ENCODE data around the gene SMURF2.
A peak's percentile ranks its signal among the peaks of the same experiment; 100 is the strongest.

SMURF2 gene

DNA sequence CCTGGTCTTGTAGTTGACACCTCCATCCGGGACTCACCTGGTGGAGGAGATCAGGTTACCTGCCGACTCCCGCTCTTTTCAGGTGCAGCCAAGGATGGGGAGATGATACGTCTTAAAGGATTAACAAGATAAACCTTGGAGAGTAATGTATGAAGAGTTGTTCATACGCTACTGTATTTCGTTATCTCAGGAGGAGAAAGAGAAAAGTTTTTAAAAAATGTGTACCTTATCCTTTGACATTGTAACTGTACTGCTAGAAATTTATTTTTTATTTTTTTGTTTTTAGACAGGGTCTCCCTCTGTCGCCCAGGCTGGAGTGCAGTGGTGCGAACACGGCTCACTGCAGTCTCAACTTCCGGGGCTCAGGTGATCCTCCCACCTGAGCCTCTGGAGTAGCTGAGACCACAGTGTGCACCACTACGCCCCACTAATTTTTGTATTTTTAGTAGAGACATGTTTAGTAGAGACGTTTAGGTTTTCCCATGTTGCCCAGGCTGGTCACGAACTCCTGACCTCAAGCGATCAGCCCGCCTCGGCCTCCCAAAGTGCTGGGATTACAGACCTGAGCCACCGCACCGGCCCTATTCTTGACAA lies 764 bp upstream of the SMURF2 start:
- TF ChIP-seq, protein P1, sequence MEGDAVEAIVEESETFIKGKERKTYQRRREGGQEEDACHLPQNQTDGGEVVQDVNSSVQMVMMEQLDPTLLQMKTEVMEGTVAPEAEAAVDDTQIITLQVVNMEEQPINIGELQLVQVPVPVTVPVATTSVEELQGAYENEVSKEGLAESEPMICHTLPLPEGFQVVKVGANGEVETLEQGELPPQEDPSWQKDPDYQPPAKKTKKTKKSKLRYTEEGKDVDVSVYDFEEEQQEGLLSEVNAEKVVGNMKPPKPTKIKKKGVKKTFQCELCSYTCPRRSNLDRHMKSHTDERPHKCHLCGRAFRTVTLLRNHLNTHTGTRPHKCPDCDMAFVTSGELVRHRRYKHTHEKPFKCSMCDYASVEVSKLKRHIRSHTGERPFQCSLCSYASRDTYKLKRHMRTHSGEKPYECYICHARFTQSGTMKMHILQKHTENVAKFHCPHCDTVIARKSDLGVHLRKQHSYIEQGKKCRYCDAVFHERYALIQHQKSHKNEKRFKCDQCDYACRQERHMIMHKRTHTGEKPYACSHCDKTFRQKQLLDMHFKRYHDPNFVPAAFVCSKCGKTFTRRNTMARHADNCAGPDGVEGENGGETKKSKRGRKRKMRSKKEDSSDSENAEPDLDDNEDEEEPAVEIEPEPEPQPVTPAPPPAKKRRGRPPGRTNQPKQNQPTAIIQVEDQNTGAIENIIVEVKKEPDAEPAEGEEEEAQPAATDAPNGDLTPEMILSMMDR (IDR thresholded peaks at IDR 0.05; ENCODE audit: low read depth, low read length): no peak

DNA sequence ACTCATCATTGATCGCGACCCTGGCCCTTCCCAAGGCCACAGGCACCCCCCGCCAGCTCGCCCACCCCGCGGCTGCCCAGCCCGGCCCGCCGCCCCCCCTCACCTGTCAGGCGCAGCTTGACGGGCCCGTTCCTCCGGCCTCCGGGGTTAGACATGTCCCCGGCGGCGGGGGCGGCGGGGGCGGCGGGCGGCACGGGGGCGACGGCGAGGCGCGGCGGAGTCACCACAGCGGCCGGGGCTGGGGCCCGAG lies 456 bp downstream of the SMURF2 start:
- no peak for DNase-seq (ENCODE audit: low read depth in 2 of 2)
- TF ChIP-seq, protein P1 (IDR thresholded peaks at IDR 0.05; ENCODE audit: low read depth, low read length): no peak
- peak overlapping the region; percentile 67 to 77 for H3K4me3 ChIP-seq (replicated peaks in 1 of 2; ENCODE audit: low read depth in 2 of 2, low read length in 2 of 2)

More for the DNA sequence above, 764 bp upstream of the SMURF2 start:
- no peak for DNase-seq (ENCODE audit: low read depth in 2 of 2)
- H3K4me3 ChIP-seq (replicated peaks in 1 of 2; ENCODE audit: low read depth in 2 of 2, low read length in 2 of 2): peak overlapping the region; percentile 67 to 77

DNA sequence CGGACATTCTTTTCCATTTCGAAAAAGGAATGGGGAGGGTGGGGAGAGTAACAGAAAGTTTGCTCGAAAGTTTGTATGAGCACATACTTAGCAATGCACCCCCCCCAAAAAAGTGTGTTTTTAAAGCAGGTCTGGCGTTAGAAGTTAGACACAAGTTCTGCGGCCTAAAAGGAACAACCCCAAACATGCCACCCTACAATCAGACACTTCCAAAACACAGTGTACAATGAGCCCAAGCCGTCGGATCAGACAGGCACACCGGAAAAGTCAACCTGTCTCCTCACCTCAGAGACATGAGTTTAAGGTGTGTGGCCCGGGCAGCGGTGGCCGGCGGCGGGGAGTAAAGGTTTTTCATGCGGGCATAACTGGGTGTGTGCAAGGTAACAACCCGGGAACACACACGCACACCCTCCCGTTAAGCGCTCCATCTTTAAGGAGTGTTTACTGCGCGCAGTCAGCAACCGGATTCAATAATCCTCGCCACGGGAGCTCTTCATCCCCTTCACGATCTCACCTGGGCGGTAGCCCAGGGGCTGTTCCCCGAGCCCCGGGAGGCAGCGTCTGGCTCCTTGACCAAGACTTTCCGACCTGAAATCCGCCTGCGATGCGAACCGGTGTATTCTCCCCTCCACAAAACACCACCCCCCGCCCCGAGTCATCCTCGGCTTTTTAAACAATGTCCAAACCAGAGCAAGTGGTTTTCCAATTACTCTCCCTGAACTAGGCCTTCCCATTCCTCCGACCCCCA lies 955 bp downstream of the SMURF2 start:
- H3K4me3 ChIP-seq (replicated peaks in 1 of 2; ENCODE audit: low read depth in 2 of 2, low read length in 2 of 2): peak overlapping the region; percentile 67 to 77

DNA sequence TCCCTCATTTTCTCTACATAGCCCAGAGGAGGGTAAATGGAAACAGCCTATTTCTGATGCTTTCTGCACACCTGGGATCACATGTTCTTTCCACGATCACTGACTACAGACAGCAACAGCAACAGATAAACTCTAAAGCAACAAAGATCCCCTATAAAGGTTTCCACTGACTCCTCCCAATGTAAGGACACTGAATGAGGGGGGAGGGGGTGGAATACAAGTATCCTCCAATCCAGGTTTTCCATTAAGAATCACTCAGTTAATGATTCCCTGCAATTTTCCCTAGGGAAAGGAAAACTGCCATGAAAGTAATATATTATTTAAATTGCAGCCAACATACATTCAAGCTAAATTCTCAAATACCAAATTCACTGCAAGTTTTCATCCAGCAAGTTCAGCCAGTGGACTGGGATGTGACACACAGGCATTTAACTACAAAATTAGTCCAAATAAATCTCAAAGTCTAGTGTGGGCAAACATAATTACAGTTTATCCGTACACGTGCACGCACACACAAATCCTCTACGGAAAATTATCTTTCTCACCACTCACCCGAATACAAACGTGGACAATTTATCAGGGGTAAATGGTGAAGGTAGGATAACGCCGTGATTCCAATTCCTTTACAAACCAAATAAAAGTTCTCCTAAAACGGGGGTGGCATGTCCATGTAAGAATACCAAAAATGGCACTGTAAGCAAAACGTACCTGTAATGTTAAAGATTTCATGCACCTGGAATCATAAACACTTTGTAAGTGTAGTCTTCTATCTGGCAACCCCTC lies 1.7 kb downstream of the SMURF2 start:
- DNase-seq (ENCODE audit: low read depth in 2 of 2): peak; percentile 14 to 57

More for the DNA sequence above, 955 bp downstream of the SMURF2 start:
- DNase-seq (ENCODE audit: low read depth in 2 of 2): peak; percentile 12 to 49

DNA sequence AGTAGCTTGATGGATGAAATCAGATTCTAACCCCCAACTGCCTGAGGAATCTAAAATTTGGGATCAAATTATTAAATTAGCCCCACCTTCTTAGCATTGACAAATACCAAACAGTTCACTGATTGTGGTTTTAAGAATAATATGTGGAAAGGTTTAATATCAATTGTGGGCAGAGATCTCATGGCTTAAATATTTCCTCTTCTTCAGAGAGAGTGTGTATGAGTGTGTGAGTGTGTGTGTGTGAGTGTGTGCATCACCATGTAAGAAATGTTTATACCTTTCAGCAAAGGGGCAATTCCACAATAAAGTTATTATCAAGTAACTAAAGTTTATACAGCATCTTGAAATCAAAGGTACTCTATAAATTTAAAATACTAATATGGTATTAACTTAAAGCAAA lies 3.2 kb downstream of the SMURF2 start:
- DNase-seq (ENCODE audit: low read depth in 2 of 2): peak; percentile 64 to 77
- H3K4me3 ChIP-seq (replicated peaks in 1 of 2; ENCODE audit: low read depth in 2 of 2, low read length in 2 of 2): peak overlapping the region in 1 of 2 donors; percentile 12
- TF ChIP-seq, protein P1 (IDR thresholded peaks at IDR 0.05; ENCODE audit: low read depth, low read length): no peak

More for the DNA sequence above, 1.7 kb downstream of the SMURF2 start:
- peak overlapping the region; percentile 67 to 77 for H3K4me3 ChIP-seq (replicated peaks in 1 of 2; ENCODE audit: low read depth in 2 of 2, low read length in 2 of 2)

DNA sequence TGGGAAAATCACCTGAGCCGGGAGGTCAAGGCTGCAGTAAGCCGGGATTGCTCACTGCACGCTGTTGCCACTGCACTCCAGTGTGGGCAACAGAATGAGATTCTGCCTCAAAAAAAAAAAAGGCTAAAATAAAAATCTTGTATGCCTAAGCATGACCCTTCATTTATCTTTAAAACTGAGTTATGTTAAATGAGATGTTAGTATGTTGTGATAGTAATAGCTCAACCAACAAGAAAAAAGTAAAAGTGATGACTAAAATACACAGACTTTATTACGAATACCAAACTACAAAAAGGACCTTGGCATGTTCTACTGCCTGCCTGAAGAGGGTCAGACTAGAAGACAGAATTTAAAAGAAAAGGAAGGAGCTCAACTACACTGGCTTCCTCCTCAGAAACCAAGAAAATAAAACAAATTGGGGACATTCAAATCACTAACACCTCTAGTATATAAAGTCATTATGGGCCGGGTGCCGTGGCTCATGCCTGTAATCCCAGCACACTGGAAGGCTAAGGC lies 4.4 kb downstream of the SMURF2 start:
- peak overlapping the region in 1 of 2 donors; percentile 21 for H3K4me3 ChIP-seq (replicated peaks in 1 of 2; ENCODE audit: low read depth in 2 of 2, low read length in 2 of 2)
- DNase-seq (ENCODE audit: low read depth in 2 of 2): no peak
- TF ChIP-seq, protein P1 (IDR thresholded peaks at IDR 0.05; ENCODE audit: low read depth, low read length): no peak

DNA sequence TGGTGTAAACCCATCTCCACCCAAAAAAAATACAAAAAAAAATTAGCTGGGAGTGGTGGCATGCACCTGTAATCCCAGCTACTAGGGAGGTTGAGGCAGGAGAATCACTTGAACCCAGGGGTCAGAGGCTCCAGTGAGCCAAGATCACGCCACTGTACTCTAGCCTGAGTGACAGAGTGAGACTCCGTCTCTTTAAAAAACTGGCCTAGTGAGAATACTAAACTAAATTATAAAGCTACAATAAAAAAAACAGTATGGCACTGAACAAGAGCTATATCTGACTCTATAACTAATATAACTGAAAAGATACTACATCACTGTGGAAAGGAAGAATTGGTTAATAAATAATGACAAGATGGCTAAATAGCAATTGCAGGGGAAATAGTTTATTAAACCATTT lies 6.4 kb downstream of the SMURF2 start:
- no peak overlapping the region for H3K4me3 ChIP-seq (replicated peaks in 1 of 2; ENCODE audit: low read depth in 2 of 2, low read length in 2 of 2)
- no peak for DNase-seq (ENCODE audit: low read depth in 2 of 2)
- TF ChIP-seq, protein P1 (IDR thresholded peaks at IDR 0.05; ENCODE audit: low read depth, low read length): no peak

Data from cardiac fibroblast (primary cell).